T-helper 1 cell treated with Interleukin-12 subunit alpha and Interleukin-12 subunit beta and Interleukin-4 antibody, amounts not matched to agents 30 μg/mL and 1 μg/mL, for 36 hours (primary cell): Measurements from ENCODE around the gene DNAH8.
"Not testable (repeated sequence)": the region's sequence is repeated elsewhere in the genome, so short reads cannot be mapped to it uniquely, and the experiment has no call there.

Source experiments
- H3K27ac Mint-ChIP-seq: one replicate; pipeline ENCODE4 v1.8.0; 2021; ENCODE audit warnings: mild to moderate bottlenecking, mixed read lengths
- H3K27me3 Mint-ChIP-seq: one replicate; pipeline ENCODE4 v1.8.0; 2021; ENCODE audit warnings: low read depth, mixed read lengths
- H3K36me3 Mint-ChIP-seq: one replicate; pipeline ENCODE4 v1.8.0; 2021; ENCODE audit warnings: low read depth, mixed read lengths
- H3K4me1 Mint-ChIP-seq: one replicate; pipeline ENCODE4 v1.8.0; 2021; ENCODE audit warnings: low read depth, mixed read lengths
- H3K4me3 Mint-ChIP-seq: one replicate; pipeline ENCODE4 v1.8.0; 2021; ENCODE audit warnings: mild to moderate bottlenecking, moderate library complexity, mixed read lengths
- H3K9me3 Mint-ChIP-seq: one replicate; pipeline ENCODE4 v1.8.0; 2021; ENCODE audit warnings: mixed read lengths

DNAH8 gene

GRCh38 chr6:38846361-38846760 is 131.2 kb downstream of the DNAH8 start:
- no peak overlapping the region for H3K27ac Mint-ChIP-seq
- peaks cover 2% of the 10 kb centered on the region for H3K4me1 Mint-ChIP-seq
- no peaks in the 10 kb centered on the region for H3K36me3 Mint-ChIP-seq
- no peak overlapping the region for H3K4me3 Mint-ChIP-seq
- H3K27me3 Mint-ChIP-seq = peaks cover 25% of the 10 kb centered on the region
- H3K9me3 Mint-ChIP-seq = no peaks in the 10 kb centered on the region

GRCh38 chr6:38846844-38847243 is 131.7 kb downstream of the DNAH8 start:
- Mint-ChIP-seq H3K36me3 (no peaks in the 10 kb centered on the region), H3K27me3 (peaks cover 26% of the 10 kb centered on the region), H3K4me1 (peaks cover 2% of the 10 kb centered on the region), H3K27ac (no peak overlapping the region), H3K9me3 (no peaks in the 10 kb centered on the region), H3K4me3 (no peak overlapping the region)

GRCh38 chr6:38847497-38847896 is 132.4 kb downstream of the DNAH8 start:
- Mint-ChIP-seq H3K4me1 (peaks cover 2% of the 10 kb centered on the region), H3K4me3 (no peak overlapping the region), H3K36me3 (no peaks in the 10 kb centered on the region), H3K27ac (no peak overlapping the region), H3K9me3 (no peaks in the 10 kb centered on the region), H3K27me3 (peaks cover 32% of the 10 kb centered on the region)

- H3K4me1 Mint-ChIP-seq = peaks cover 2% of the 10 kb centered on the region
- H3K9me3 Mint-ChIP-seq = no peaks in the 10 kb centered on the region
- no peaks in the 10 kb centered on the region for H3K36me3 Mint-ChIP-seq
- H3K4me3 Mint-ChIP-seq = no peak overlapping the region
- H3K27ac Mint-ChIP-seq = no peak overlapping the region
- H3K27me3 Mint-ChIP-seq = peaks cover 32% of the 10 kb centered on the region
These were observed 133.6 kb downstream of the DNAH8 start for GRCh38 chr6:38848760-38849159.

GRCh38 chr6:38852215-38852614 is 137.1 kb downstream of the DNAH8 start:
- no peaks in the 10 kb centered on the region for H3K9me3 Mint-ChIP-seq
- H3K4me3 Mint-ChIP-seq = no peak overlapping the region
- no peaks in the 10 kb centered on the region for H3K36me3 Mint-ChIP-seq
- H3K27me3 Mint-ChIP-seq = peaks cover 41% of the 10 kb centered on the region
- H3K4me1 Mint-ChIP-seq = peaks cover 2% of the 10 kb centered on the region
- no peak overlapping the region for H3K27ac Mint-ChIP-seq

- no peaks in the 10 kb centered on the region for H3K9me3 Mint-ChIP-seq
- H3K27ac Mint-ChIP-seq = no peak overlapping the region
- H3K4me3 Mint-ChIP-seq = no peak overlapping the region
- H3K36me3 Mint-ChIP-seq = no peaks in the 10 kb centered on the region
- H3K27me3 Mint-ChIP-seq = peaks cover 36% of the 10 kb centered on the region
- H3K4me1 Mint-ChIP-seq = no peaks in the 10 kb centered on the region
These were observed 138.1 kb downstream of the DNAH8 start for GRCh38 chr6:38853236-38853635.

GRCh38 chr6:38856492-38856891 is 141.4 kb downstream of the DNAH8 start:
- H3K9me3 Mint-ChIP-seq = no peaks in the 10 kb centered on the region

GRCh38 chr6:38857815-38858214 is 142.7 kb downstream of the DNAH8 start:
- Mint-ChIP-seq H3K4me3 (no peak overlapping the region), H3K36me3 (no peaks in the 10 kb centered on the region)

More at GRCh38 chr6:38856492-38856891, 141.4 kb downstream of the DNAH8 start:
- H3K4me3 Mint-ChIP-seq = no peak overlapping the region
- no peaks in the 10 kb centered on the region for H3K36me3 Mint-ChIP-seq
- peaks cover 19% of the 10 kb centered on the region for H3K27me3 Mint-ChIP-seq
- H3K27ac Mint-ChIP-seq = no peak overlapping the region
- H3K4me1 Mint-ChIP-seq = no peaks in the 10 kb centered on the region

GRCh38 chr6:38860041-38860440 is 144.9 kb downstream of the DNAH8 start:
- Mint-ChIP-seq H3K27ac (no peak overlapping the region), H3K4me1 (no peaks in the 10 kb centered on the region), H3K36me3 (no peaks in the 10 kb centered on the region), H3K9me3 (no peaks in the 10 kb centered on the region), H3K27me3 (peaks cover 11% of the 10 kb centered on the region), H3K4me3 (no peak overlapping the region)

More at GRCh38 chr6:38857815-38858214, 142.7 kb downstream of the DNAH8 start:
- H3K27ac Mint-ChIP-seq = no peak overlapping the region
- peaks cover 11% of the 10 kb centered on the region for H3K27me3 Mint-ChIP-seq
- H3K4me1 Mint-ChIP-seq = no peaks in the 10 kb centered on the region
- no peaks in the 10 kb centered on the region for H3K9me3 Mint-ChIP-seq

GRCh38 chr6:38861926-38862401 is 146.9 kb downstream of the DNAH8 start:
- Mint-ChIP-seq H3K9me3 (no peaks in the 10 kb centered on the region), H3K4me1 (no peaks in the 10 kb centered on the region), H3K27me3 (peaks cover under 1% of the 10 kb centered on the region), H3K27ac (no peak overlapping the region), H3K36me3 (no peaks in the 10 kb centered on the region), H3K4me3 (no peak overlapping the region)

- H3K9me3 Mint-ChIP-seq = no peaks in the 10 kb centered on the region
- no peaks in the 10 kb centered on the region for H3K4me1 Mint-ChIP-seq
- no peak overlapping the region for H3K27ac Mint-ChIP-seq
- H3K4me3 Mint-ChIP-seq = no peak overlapping the region
- no peaks in the 10 kb centered on the region for H3K36me3 Mint-ChIP-seq
- H3K27me3 Mint-ChIP-seq = peaks cover 4% of the 10 kb centered on the region
These were observed 150.5 kb downstream of the DNAH8 start for GRCh38 chr6:38865521-38866174.

- Mint-ChIP-seq H3K9me3 (no peaks in the 10 kb centered on the region), H3K27ac (no peak overlapping the region), H3K4me3 (no peak overlapping the region), H3K4me1 (peaks cover 1% of the 10 kb centered on the region), H3K36me3 (no peaks in the 10 kb centered on the region), H3K27me3 (peaks cover 4% of the 10 kb centered on the region)
These were observed 152.6 kb downstream of the DNAH8 start for GRCh38 chr6:38867726-38868125.

GRCh38 chr6:38871741-38872568 is 156.8 kb downstream of the DNAH8 start:
- Mint-ChIP-seq H3K27me3 (peaks cover 4% of the 10 kb centered on the region), H3K36me3 (no peaks in the 10 kb centered on the region), H3K27ac (no peak overlapping the region), H3K4me1 (peaks cover 18% of the 10 kb centered on the region), H3K9me3 (no peaks in the 10 kb centered on the region), H3K4me3 (no peak overlapping the region)

- peaks cover 18% of the 10 kb centered on the region for H3K4me1 Mint-ChIP-seq
- no peak overlapping the region for H3K4me3 Mint-ChIP-seq
- no peaks in the 10 kb centered on the region for H3K36me3 Mint-ChIP-seq
- H3K27me3 Mint-ChIP-seq = peaks cover under 1% of the 10 kb centered on the region
- no peak overlapping the region for H3K27ac Mint-ChIP-seq
- H3K9me3 Mint-ChIP-seq = no peaks in the 10 kb centered on the region
These were observed 157.9 kb downstream of the DNAH8 start for GRCh38 chr6:38873001-38873400.

GRCh38 chr6:38873816-38874215 is 158.7 kb downstream of the DNAH8 start:
- H3K27ac Mint-ChIP-seq, H3K36me3 Mint-ChIP-seq, H3K9me3 Mint-ChIP-seq, H3K27me3 Mint-ChIP-seq, H3K4me3 Mint-ChIP-seq: not testable (repeated sequence)
- H3K4me1 Mint-ChIP-seq = peaks cover 18% of the 10 kb centered on the region
